Stimulated activated CD4-positive, alpha-beta T cell treated with anti-CD3 and anti-CD28 coated beads, Interleukin-1b, Interleukin-23, amount 100 ng/mL, for 24 hours (primary cell): Measurements from ENCODE around the gene TRIP10.
"Not testable (repeated sequence)": the region's sequence is repeated elsewhere in the genome, so short reads cannot be mapped to it uniquely, and the experiment has no call there.

ENCODE experiments used
- DNase-seq, 4 experiments: peaks; one replicate each; pipeline ENCODE4 v3.0.0-alpha.2; 2020; ENCODE audit warnings: low read depth in 4 of 4, low spot score in 1 of 4

TRIP10 gene

GRCh38 chr19:6765738-6766356 is 26.4 kb downstream of the TRIP10 start:
- no peak for DNase-seq

GRCh38 chr19:6766357-6767080 is 27.0 kb downstream of the TRIP10 start:
- DNase-seq, result no peak

GRCh38 chr19:6767081-6767356 is 27.5 kb downstream of the TRIP10 start:
- DNase-seq, result peak in 1 of 4 experiments; percentile 8

GRCh38 chr19:6767357-6768235 is 28.1 kb downstream of the TRIP10 start, which contains the start of gene SH2D3A:
TSS of gene SH2D3A (minus strand) at chr19:6767435. CDS start at chr19:6763748, 3,687 bp downstream.
- peak; percentile 77 to 93 (median 88) for DNase-seq

- no peak for DNase-seq
Observed at GRCh38 chr19:6768236-6768785, 28.8 kb downstream of the TRIP10 start.

GRCh38 chr19:6769006-6769619 is 29.6 kb downstream of the TRIP10 start:
- DNase-seq, result no peak

- DNase-seq, result not testable (repeated sequence)
Observed at GRCh38 chr19:6771648-6772027, 32.2 kb downstream of the TRIP10 start.

- DNase-seq, result peak; percentile 40 to 80 (median 56)
Observed at GRCh38 chr19:6772028-6772865, 32.8 kb downstream of the TRIP10 start, which contains the start of gene VAV1. TSS of gene VAV1 (plus strand) at chr19:6772708. CDS start at chr19:6772808, 100 bp downstream.

GRCh38 chr19:6772866-6773322 is 33.4 kb downstream of the TRIP10 start:
- no peak for DNase-seq

GRCh38 chr19:6773323-6773931 is 33.9 kb downstream of the TRIP10 start:
- DNase-seq, result peak; percentile 28 to 57 (median 32)

GRCh38 chr19:6774821-6775707 is 35.6 kb downstream of the TRIP10 start:
- DNase-seq, result no peak

- DNase-seq, result not testable (repeated sequence)
Observed at GRCh38 chr19:6776045-6776444, 36.6 kb downstream of the TRIP10 start.

GRCh38 chr19:6776999-6777398 is 37.5 kb downstream of the TRIP10 start:
- DNase-seq, result no peak

- no peak for DNase-seq
Observed at GRCh38 chr19:6777434-6777833, 38.0 kb downstream of the TRIP10 start.

- no peak for DNase-seq
Observed at GRCh38 chr19:6778386-6778785, 38.9 kb downstream of the TRIP10 start.

- no peak for DNase-seq
Observed at GRCh38 chr19:6779206-6779605, 39.7 kb downstream of the TRIP10 start.

GRCh38 chr19:6787393-6787792 is 47.9 kb downstream of the TRIP10 start:
- no peak for DNase-seq

GRCh38 chr19:6788896-6789295 is 49.4 kb downstream of the TRIP10 start:
- DNase-seq, result no peak
